Prostate gland (tissue), 2 donors: ENCODE data around the gene HOXB6.

Experiments used
- CTCF ChIP-seq, 4 experiments: fragments of 200-600 bp in 2 of 4; fragments of 450-650 bp in 2 of 4; sonication (generic) in 2 of 4; IDR thresholded peaks; 1 replicate in 3 of 4; 2 replicates in 1 of 4; pipeline ENCODE4 v1.5.1; 2016 to 2019; ENCODE audit warnings: antibody characterized with exemption in 4 of 4, mild to moderate bottlenecking in 2 of 4, moderate library complexity in 2 of 4
- POLR2A ChIP-seq: fragments of 450-650 bp; IDR thresholded peaks from one replicate; pipeline ENCODE4 v1.6.1; 2016; ENCODE audit warnings: antibody characterized with exemption, mild to moderate bottlenecking
- POLR2AphosphoS5 ChIP-seq: sonication (generic); formaldehyde crosslinking; IDR thresholded peaks from one replicate; pipeline ENCODE4 v1.6.1; 2017; ENCODE audit warnings: antibody characterized with exemption

GRCh38 chr17:48629411-48629759, 24.6 kb upstream of the HOXB6 start:
- no peak for TF ChIP-seq CTCF (IDR thresholded peaks at IDR 0.05)
- no peak for TF ChIP-seq POLR2AphosphoS5
- TF ChIP-seq POLR2A, result no peak
